ENCODE results near the gene TENM3. TPM values are rescaled to one million over a fixed set of nuclear protein-coding genes. Genes with fewer than 3 reads are reported as not detected.

The TENM3 gene
- total RNA-seq, 4 donors from 2014 or later = 0.18 to 9.4 (median 1.5) TPM

DNA sequence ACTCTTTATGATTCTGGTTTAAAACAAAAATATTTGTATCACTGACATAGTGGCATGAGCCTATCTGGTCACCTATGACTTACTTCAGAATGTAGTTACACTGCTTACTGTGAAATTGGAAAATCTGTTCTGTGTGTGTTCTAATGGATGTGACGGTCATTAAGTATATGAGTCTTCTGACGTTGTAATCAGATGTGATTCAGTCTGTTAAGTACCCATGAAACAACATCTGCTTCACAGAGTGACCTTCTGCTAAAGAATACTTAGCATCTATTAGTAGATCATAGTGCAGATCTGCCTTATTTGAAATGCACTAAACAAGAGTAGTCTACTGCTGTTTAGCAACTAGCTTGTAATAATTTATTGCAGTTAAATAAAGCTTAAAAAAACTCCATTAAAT, 356.9 kb downstream of the TENM3 start:
- Histone ChIP-seq H3K27me3 (no peaks in the 10 kb centered on the region), H3K27ac (no peak overlapping the region), H3K4me1 (no peaks in the 10 kb centered on the region), H3K36me3 (no peaks in the 10 kb centered on the region), H3K4me3 (no peak overlapping the region), H3K9me3 (no peaks in the 10 kb centered on the region)
- TF ChIP-seq POLR2A (IDR thresholded peaks at IDR 0.05) = no peak
- TF ChIP-seq CTCF (IDR thresholded peaks at IDR 0.05) = no peak
- no peak for DNase-seq

- no peak for DNase-seq
- Histone ChIP-seq H3K27ac (no peak overlapping the region), H3K4me3 (no peak overlapping the region), H3K9me3 (no peaks in the 10 kb centered on the region), H3K36me3 (no peaks in the 10 kb centered on the region), H3K27me3 (no peaks in the 10 kb centered on the region), H3K4me1 (no peaks in the 10 kb centered on the region)
- TF ChIP-seq POLR2A (IDR thresholded peaks at IDR 0.05) (no peak), CTCF (IDR thresholded peaks at IDR 0.05) (no peak)
Measured at GRCh38 chr4:182600856-182601255, 357.7 kb downstream of the TENM3 start.

GRCh38 chr4:182604161-182604622, 361.0 kb downstream of the TENM3 start:
- no peak overlapping the region for H3K27ac ChIP-seq
- no peaks in the 10 kb centered on the region for H3K27me3 ChIP-seq
- no peak for DNase-seq
- TF ChIP-seq CTCF (IDR thresholded peaks at IDR 0.05) = no peak
- H3K36me3 ChIP-seq = no peaks in the 10 kb centered on the region
- no peak overlapping the region for H3K4me3 ChIP-seq
- no peaks in the 10 kb centered on the region for H3K9me3 ChIP-seq
- no peaks in the 10 kb centered on the region for H3K4me1 ChIP-seq

DNA sequence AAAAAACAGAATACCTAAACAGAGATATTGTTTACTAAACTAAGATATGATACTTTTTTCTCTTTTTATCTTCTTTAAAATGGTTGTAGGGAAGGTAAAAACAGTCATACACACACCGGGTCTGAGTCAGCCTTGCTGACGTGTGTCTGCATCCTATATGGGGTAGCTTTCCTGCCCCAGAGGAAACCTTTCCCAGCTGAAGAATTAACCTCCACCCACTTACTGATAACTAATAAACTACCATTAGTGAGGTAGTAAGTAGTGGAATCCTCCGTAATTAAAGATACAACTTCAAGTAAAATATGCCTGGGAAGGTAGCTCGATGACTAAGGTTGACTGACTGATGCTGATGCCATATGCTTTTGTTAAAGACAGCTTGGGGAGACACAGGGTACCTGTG, 361.8 kb downstream of the TENM3 start:
- DNase-seq = no peak
- no peaks in the 10 kb centered on the region for H3K36me3 ChIP-seq
- no peaks in the 10 kb centered on the region for H3K27me3 ChIP-seq
- H3K9me3 ChIP-seq = no peaks in the 10 kb centered on the region
- no peak for TF ChIP-seq POLR2A (IDR thresholded peaks at IDR 0.05)
- H3K4me3 ChIP-seq = no peak overlapping the region
- no peaks in the 10 kb centered on the region for H3K4me1 ChIP-seq
- no peak overlapping the region for H3K27ac ChIP-seq

GRCh38 chr4:182608525-182608924, 365.3 kb downstream of the TENM3 start:
- Histone ChIP-seq H3K27me3 (no peaks in the 10 kb centered on the region), H3K27ac (no peak overlapping the region), H3K36me3 (no peaks in the 10 kb centered on the region), H3K9me3 (no peaks in the 10 kb centered on the region), H3K4me3 (no peak overlapping the region), H3K4me1 (no peaks in the 10 kb centered on the region)
- TF ChIP-seq CTCF (IDR thresholded peaks at IDR 0.05) (no peak), POLR2A (IDR thresholded peaks at IDR 0.05) (no peak)
- DNase-seq = no peak

- TF ChIP-seq CTCF (IDR thresholded peaks at IDR 0.05) = no peak
- no peak for TF ChIP-seq POLR2A (IDR thresholded peaks at IDR 0.05)
- no peak for DNase-seq
- H3K4me3 ChIP-seq = no peak overlapping the region
- no peaks in the 10 kb centered on the region for H3K9me3 ChIP-seq
- H3K27me3 ChIP-seq = no peaks in the 10 kb centered on the region
- no peaks in the 10 kb centered on the region for H3K4me1 ChIP-seq
- H3K27ac ChIP-seq = no peak overlapping the region
- no peaks in the 10 kb centered on the region for H3K36me3 ChIP-seq
Measured at GRCh38 chr4:182616476-182616875, 373.3 kb downstream of the TENM3 start.

Measured in Peyer's patch (tissue), 4 donors.